ENCODE data around the gene STX1B. TPM values are rescaled to one million over a fixed set of nuclear protein-coding genes. Genes with fewer than 3 reads are reported as not detected.
"Not testable (repeated sequence)": the region's sequence is repeated elsewhere in the genome, so short reads cannot be mapped to it uniquely, and the experiment has no call there.

The STX1B gene
- total RNA-seq, 2 experiments from 2014 or later: 3.1 to 3.5 TPM

GRCh38 chr16:30947859-30948666, 62.4 kb downstream of the STX1B start:
- Mint-ChIP-seq H3K27ac (peak overlapping the region; percentile 45), H3K36me3 (peaks cover 19% of the 10 kb centered on the region), H3K27me3 (no peaks in the 10 kb centered on the region), H3K4me1 (peaks cover 11% of the 10 kb centered on the region), H3K4me3 (peak overlapping the region; percentile 90), H3K9me3 (no peaks in the 10 kb centered on the region)
- POLR2A ChIA-PET: interaction anchor here (0.9 kb wide), 1 partner anchor 52 kb away, joined by 3 read pairs; no protein-coding TSS in a partner anchor
- ATAC-seq (ENCODE audit: low read depth) (no peak), DNase-seq (no peak)

- H3K4me1 Mint-ChIP-seq: peaks cover 14% of the 10 kb centered on the region
- ATAC-seq (ENCODE audit: low read depth) (no peak), DNase-seq (no peak)
- H3K36me3 Mint-ChIP-seq: peaks cover 19% of the 10 kb centered on the region
- H3K27me3 Mint-ChIP-seq: no peaks in the 10 kb centered on the region
- no peak overlapping the region for H3K4me3 Mint-ChIP-seq
- no peak overlapping the region for H3K27ac Mint-ChIP-seq
- POLR2A ChIA-PET: no interaction called here
- H3K9me3 Mint-ChIP-seq: no peaks in the 10 kb centered on the region
Observed at GRCh38 chr16:30947541-30947858, 62.9 kb downstream of the STX1B start.

- Mint-ChIP-seq H3K9me3 (no peaks in the 10 kb centered on the region), H3K4me3 (peak overlapping the region; percentile 31), H3K4me1 (peaks cover 19% of the 10 kb centered on the region), H3K27me3 (no peaks in the 10 kb centered on the region), H3K27ac (no peak overlapping the region), H3K36me3 (peaks cover 19% of the 10 kb centered on the region)
- no peak for ATAC-seq (ENCODE audit: low read depth)
- POLR2A ChIA-PET: no interaction called here
- DNase-seq: no peak
Observed at GRCh38 chr16:30946671-30947540, 63.5 kb downstream of the STX1B start.

- POLR2A ChIA-PET: interaction anchor here (0.6 kb wide), 1 partner anchor 67 kb away, joined by 4 read pairs; no protein-coding TSS in a partner anchor
- H3K4me3 Mint-ChIP-seq: no peak overlapping the region
- H3K36me3 Mint-ChIP-seq: peaks cover 20% of the 10 kb centered on the region
- DNase-seq (no peak), ATAC-seq (ENCODE audit: low read depth) (no peak)
- no peak overlapping the region for H3K27ac Mint-ChIP-seq
- no peaks in the 10 kb centered on the region for H3K9me3 Mint-ChIP-seq
- H3K4me1 Mint-ChIP-seq: peaks cover 16% of the 10 kb centered on the region
- no peaks in the 10 kb centered on the region for H3K27me3 Mint-ChIP-seq
Observed at GRCh38 chr16:30944352-30944751, 66.1 kb downstream of the STX1B start.

- Mint-ChIP-seq H3K4me3 (peak overlapping the region; percentile 74), H3K27ac (peak overlapping the region; percentile 74), H3K36me3 (peaks cover 23% of the 10 kb centered on the region), H3K4me1 (peaks cover 22% of the 10 kb centered on the region), H3K9me3 (no peaks in the 10 kb centered on the region), H3K27me3 (no peaks in the 10 kb centered on the region)
- DNase-seq: no peak
- no peak for ATAC-seq (ENCODE audit: low read depth)
- POLR2A ChIA-PET: interaction anchor here (0.6 to 2.2 kb wide), 8 partner anchors 8 to 517 kb away, joined by 3 to 9 read pairs (median 4); partner anchors contain the start of genes ARMC5 and KAT8
Observed at GRCh38 chr16:30942426-30942806, 68.0 kb downstream of the STX1B start.

- Mint-ChIP-seq H3K4me3 (peak overlapping the region; percentile 74), H3K36me3 (peaks cover 23% of the 10 kb centered on the region), H3K27me3 (no peaks in the 10 kb centered on the region), H3K4me1 (peaks cover 26% of the 10 kb centered on the region), H3K27ac (peak overlapping the region; percentile 82), H3K9me3 (no peaks in the 10 kb centered on the region)
- DNase-seq (peak; percentile 78), ATAC-seq (ENCODE audit: low read depth) (peak; percentile 90)
- POLR2A ChIA-PET: interaction anchor here (0.6 to 2.2 kb wide), 9 partner anchors 8 to 518 kb away, joined by 3 to 9 read pairs (median 5); partner anchors contain the start of genes ARMC5 and KAT8
Observed at GRCh38 chr16:30941600-30942425, 68.6 kb downstream of the STX1B start.

GRCh38 chr16:30939571-30939970, 70.9 kb downstream of the STX1B start:
- H3K4me3 Mint-ChIP-seq; H3K9me3 Mint-ChIP-seq; ATAC-seq (ENCODE audit: low read depth); H3K27me3 Mint-ChIP-seq; DNase-seq; H3K27ac Mint-ChIP-seq: not testable (repeated sequence)
- Mint-ChIP-seq H3K4me1 (peaks cover 35% of the 10 kb centered on the region), H3K36me3 (peaks cover 17% of the 10 kb centered on the region)
- POLR2A ChIA-PET: interaction anchor here (0.6 to 1.1 kb wide), 2 partner anchors 10 to 11 kb away, joined by 3 read pairs; no protein-coding TSS in a partner anchor

Other genes with a start within 250 kb of the STX1B start
- gene CFAP119, start 248.6 kb downstream of the STX1B start, total RNA-seq: 1 to 10 TPM; 4.4 TPM
- 100 to 1,000 TPM in 1 of 2 experiments, 10 to 100 TPM in 1; 94.7 to 105 TPM for gene RNF40, start 248.3 kb downstream of the STX1B start, total RNA-seq
- 1 to 10 TPM; 5.2 to 6.0 TPM for gene ZNF629, start 223.4 kb downstream of the STX1B start, total RNA-seq
- gene BCL7C, start 116.6 kb downstream of the STX1B start, total RNA-seq: 10 to 100 TPM; 31.1 to 31.8 TPM
- gene CTF1, start 114.0 kb downstream of the STX1B start, total RNA-seq: under 1 TPM; 0.19 to 0.37 TPM
- 10 to 100 TPM; 20.1 to 24.4 TPM for gene FBXL19, start 87.1 kb downstream of the STX1B start, total RNA-seq
- 10 to 100 TPM; 24.6 to 25.8 TPM for gene ORAI3, start 61.6 kb downstream of the STX1B start, total RNA-seq
- 10 to 100 TPM; 27.6 to 33.4 TPM for gene SETD1A, start 52.9 kb downstream of the STX1B start, total RNA-seq
- 10 to 100 TPM in 1 of 2 experiments, 1 to 10 TPM in 1; 8.5 to 10.9 TPM for gene HSD3B7, start 25.4 kb downstream of the STX1B start, total RNA-seq
- 10 to 100 TPM; 82.8 to 84.8 TPM for gene STX4, start 22.9 kb upstream of the STX1B start, total RNA-seq
- gene ZNF668, start 63.6 kb upstream of the STX1B start, total RNA-seq: 10 to 100 TPM; 17.9 to 20.5 TPM
- 10 to 100 TPM; 37.3 to 38.7 TPM for gene ZNF646, start 63.8 kb upstream of the STX1B start, total RNA-seq
- 10 to 100 TPM; 10.4 to 10.9 TPM for gene PRSS53, start 78.3 kb upstream of the STX1B start, total RNA-seq
- 10 to 100 TPM; 79.4 to 80.4 TPM for gene VKORC1, start 84.2 kb upstream of the STX1B start, total RNA-seq
- 10 to 100 TPM; 35.8 to 37.0 TPM for gene BCKDK, start 97.7 kb upstream of the STX1B start, total RNA-seq
- 10 to 100 TPM; 66.5 to 72.9 TPM for gene KAT8, start 107.0 kb upstream of the STX1B start, total RNA-seq
- gene PRSS8, start 125.1 kb upstream of the STX1B start, total RNA-seq: not detected
- gene PRSS36, start 139.4 kb upstream of the STX1B start, total RNA-seq: 1 to 10 TPM in 1 of 2 experiments, under 1 TPM in 1; 0.31 to 1.1 TPM
- gene FUS, start 169.5 kb upstream of the STX1B start, total RNA-seq: 100 to 1,000 TPM; 540 to 618 TPM
- 10 to 100 TPM; 82.3 to 87.0 TPM for gene PYCARD, start 192.1 kb upstream of the STX1B start, total RNA-seq
- not detected for gene TRIM72, start 203.5 kb upstream of the STX1B start, total RNA-seq
- gene PYDC1, start 206.5 kb upstream of the STX1B start, total RNA-seq: not detected
- gene ITGAM, start 249.3 kb upstream of the STX1B start, total RNA-seq: 1 to 10 TPM; 8.3 to 8.9 TPM

Measured in activated naive CD8-positive, alpha-beta T cell treated with anti-CD3 and anti-CD28 coated beads, Interleukin-2, amount 10 ng/mL, durations not matched to agents 7 days and 5 days (primary cell).